Panc1 (cell line): ENCODE measurements around the gene EMX1. TPM values are rescaled to one million over a fixed set of nuclear protein-coding genes. Genes with fewer than 3 reads are reported as not detected.

Source experiments
- ATAC-seq: fragments of 200-7000 bp; cut with Tn5 transposase; 2 replicates; pipeline ENCODE4 v1.9.1; 2020; ENCODE audit warnings: mild to moderate bottlenecking, moderate library complexity
- BruUV-seq: library from RNA; stranded (reverse); fragments of 400-500 nt; replicated peaks from 2 replicates; lab custom pipeline; 2021; lab: Mats Ljungman, UMichigan
- CTCF ChIA-PET: fragments of 300-600 bp; sonication (Branson Sonifier 250); formaldehyde crosslinking; loops from one replicate; lab custom pipeline; 2022; ENCODE audit warnings: antibody characterized with exemption; lab: Charles Lee
- POLR2A ChIA-PET: fragments of 300-600 bp; sonication (Branson Sonifier 250); formaldehyde crosslinking; loops from one replicate; lab custom pipeline; 2022; ENCODE audit warnings: antibody characterized with exemption; lab: Charles Lee
- DNase-seq: peaks from one replicate; pipeline ENCODE4 v3.0.0-alpha.2; 2010; ENCODE audit warnings: low read depth, low spot score
- H3K27ac ChIP-seq: 2 replicates; pipeline ENCODE4 v1.5.1; 2011; ENCODE audit warnings: mild to moderate bottlenecking, low read length, inconsistent platforms
- H3K27me3 ChIP-seq: fragments of 200-500 bp; sonication (Bioruptor generic); 2 replicates; pipeline ENCODE4 v1.6.0; 2014; ENCODE audit warnings: low read length, inconsistent platforms; ENCODE audit not compliant: control insufficient read depth, insufficient read depth
- H3K36me3 ChIP-seq: fragments of 200-500 bp; sonication (Bioruptor generic); 2 replicates; pipeline ENCODE4 v1.5.1; 2014; ENCODE audit warnings: inconsistent platforms, mild to moderate bottlenecking, low read length, moderate library complexity; ENCODE audit not compliant: control insufficient read depth, insufficient read depth
- H3K4me1 ChIP-seq: 2 replicates; pipeline ENCODE4 v1.5.1; 2011; ENCODE audit warnings: inconsistent platforms, mild to moderate bottlenecking, low read length, moderate library complexity; ENCODE audit not compliant: control insufficient read depth, insufficient read depth
- H3K4me3 ChIP-seq, 2 experiments: 2 replicates each; pipeline ENCODE4 v1.5.1; 2011 to 2012; ENCODE audit warnings: low read depth in 2 of 2, low read length in 2 of 2, mild to moderate bottlenecking in 2 of 2, inconsistent platforms in 1 of 2, moderate library complexity in 1 of 2
- H3K9me3 ChIP-seq: fragments of 200-500 bp; sonication (Bioruptor generic); 2 replicates; pipeline ENCODE4 v1.5.1; 2014; ENCODE audit warnings: low read depth, mild to moderate bottlenecking, inconsistent platforms, low read length, moderate library complexity; ENCODE audit not compliant: control insufficient read depth, insufficient read depth
- CTCF ChIP-seq: fragments of 450-650 bp; IDR thresholded peaks from 2 replicates; pipeline ENCODE4 v1.5.1; 2017; ENCODE audit warnings: mild to moderate bottlenecking
- POLR2AphosphoS5 ChIP-seq: IDR thresholded peaks from 2 replicates; pipeline ENCODE4 v1.6.1; 2012; ENCODE audit warnings: mild to moderate bottlenecking, low read depth, low read length, moderate library complexity
- REST ChIP-seq, 2 experiments: IDR thresholded peaks; 2 replicates each; pipeline ENCODE4 v1.6.1; 2011 to 2012; ENCODE audit warnings: low read depth in 2 of 2, control low read depth in 1 of 2, low read length in 1 of 2, mild to moderate bottlenecking in 1 of 2, moderate library complexity in 1 of 2; ENCODE audit not compliant: insufficient read depth in 1 of 2
- SIN3A ChIP-seq: IDR thresholded peaks from 2 replicates; pipeline ENCODE4 v1.6.1; 2012; ENCODE audit warnings: low read depth, mild to moderate bottlenecking, low read length, moderate library complexity, borderline replicate concordance; ENCODE audit not compliant: insufficient read depth
- TCF7L2 ChIP-seq: IDR thresholded peaks from 2 replicates; pipeline ENCODE4 v1.6.1; 2011; ENCODE audit warnings: mild to moderate bottlenecking, low read depth, low read length, inconsistent platforms
- in situ Hi-C: cut with HindIII; loops from 2 replicates; pipeline ENCODE4 v1.10.0; 2016; ENCODE audit warnings: low sequenced_read_pairs, low pct_unique_long_range_greater_than_20kb
- intact Hi-C: fragments of 100-400 bp; cut with micrococcal nuclease; formaldehyde crosslinking; loops from one replicate; pipeline ENCODE4 v1.10.0; 2022; ENCODE audit not compliant: unreplicated experiment
- total RNA-seq: library from RNA; stranded (reverse); gene quantifications from one replicate; pipeline ENCODE4 v1.2.1, GENCODE V29; 2021; ENCODE audit not compliant: unreplicated experiment

Gene EMX1
- total RNA-seq, 1 experiment from 2014 or later = 0.36 TPM

- no peaks in the 10 kb centered on the region for H3K36me3 ChIP-seq
- in situ Hi-C loops (no loop called here), intact Hi-C loops (no loop called here)
- H3K4me3 ChIP-seq = no peak overlapping the region
- no peak overlapping the region for H3K27ac ChIP-seq
- H3K9me3 ChIP-seq = no peaks in the 10 kb centered on the region
- no peak for ATAC-seq
- no peaks in the 10 kb centered on the region for H3K27me3 ChIP-seq
- no TSS peak for BruUV-seq
- ChIA-PET CTCF (interaction anchor here (0.6 kb wide), 1 partner anchor 10 kb away, joined by 3 read pairs; no protein-coding TSS in a partner anchor), POLR2A (no interaction called here)
- no peak for TF ChIP-seq TCF7L2
- no peak for TF ChIP-seq REST (IDR thresholded peaks at IDR 0.05; ENCODE audit: insufficient read depth in 1 of 2, low read depth in 2 of 2, low read length in 1 of 2)
- TF ChIP-seq SIN3A = no peak
- no peak for TF ChIP-seq POLR2AphosphoS5
- no peak for TF ChIP-seq CTCF
- no peak for DNase-seq
- no peaks in the 10 kb centered on the region; the same call in 1 of the 2 replicates for H3K4me1 ChIP-seq
Measured at GRCh38 chr2:72982219-72982618, 64.9 kb downstream of the EMX1 start.

GRCh38 chr2:72982781-72983499 lies 65.6 kb downstream of the EMX1 start:
- DNase-seq = no peak
- TF ChIP-seq REST (IDR thresholded peaks at IDR 0.05; ENCODE audit: insufficient read depth in 1 of 2, low read depth in 2 of 2, low read length in 1 of 2) = no peak
- Histone ChIP-seq H3K9me3 (no peaks in the 10 kb centered on the region), H3K4me3 (no peak overlapping the region), H3K36me3 (no peaks in the 10 kb centered on the region), H3K27ac (no peak overlapping the region), H3K4me1 (no peaks in the 10 kb centered on the region; the same call in 1 of the 2 replicates), H3K27me3 (no peaks in the 10 kb centered on the region)
- ATAC-seq = no peak
- POLR2A ChIA-PET = no interaction called here
- in situ Hi-C loops = no loop called here
- BruUV-seq = no TSS peak
- CTCF ChIA-PET = no interaction called here
- intact Hi-C loops = no loop called here
